Astrocyte (in vitro differentiated cells and primary cell): ENCODE measurements around the gene NBDY. TPM values are rescaled to one million over a fixed set of nuclear protein-coding genes. Genes with fewer than 3 reads are reported as not detected.

Experiments used
- DNase-seq: peaks from one replicate; pipeline ENCODE4 v3.0.0-alpha.2; 2010; ENCODE audit warnings: low read depth
- FAIRE-seq: peaks from 2 replicates; lab custom pipeline; 2011; peaks lifted over from hg19 to GRCh38; lab: Jason Lieb, UNC
- H2AFZ ChIP-seq: 2 replicates; pipeline ENCODE4 v1.6.0; 2012; ENCODE audit warnings: low read depth, low read length, inconsistent platforms
- H3K27ac ChIP-seq: 2 replicates; pipeline ENCODE4 v1.5.1; 2011; ENCODE audit warnings: low read depth, low read length, inconsistent platforms
- H3K27me3 ChIP-seq: 2 replicates; pipeline ENCODE4 v1.6.0; 2011; ENCODE audit warnings: low read length, inconsistent platforms; ENCODE audit not compliant: insufficient read depth
- H3K36me3 ChIP-seq: 2 replicates; pipeline ENCODE4 v1.5.1; 2011; ENCODE audit warnings: low read length, inconsistent platforms; ENCODE audit not compliant: insufficient read depth
- H3K4me1 ChIP-seq: 2 replicates; pipeline ENCODE4 v1.5.1; 2011; ENCODE audit warnings: low read length, inconsistent platforms; ENCODE audit not compliant: insufficient read depth
- H3K4me2 ChIP-seq: 2 replicates; pipeline ENCODE4 v1.6.0; 2012; ENCODE audit warnings: low read length, inconsistent platforms
- H3K4me3 ChIP-seq: 2 replicates; pipeline ENCODE4 v1.5.1; 2011; ENCODE audit warnings: low read depth, mild to moderate bottlenecking, low read length, inconsistent platforms; ENCODE audit not compliant: insufficient read depth
- H3K79me2 ChIP-seq: 2 replicates; pipeline ENCODE4 v1.6.0; 2012; ENCODE audit warnings: mild to moderate bottlenecking, low read length, inconsistent platforms; ENCODE audit not compliant: insufficient read depth
- H3K9ac ChIP-seq: 2 replicates; pipeline ENCODE4 v1.6.0; 2012; ENCODE audit warnings: mild to moderate bottlenecking, low read length, inconsistent platforms
- H3K9me3 ChIP-seq: 2 replicates; pipeline ENCODE4 v1.5.1; 2012; ENCODE audit warnings: low read depth, mild to moderate bottlenecking, low read length, inconsistent platforms; ENCODE audit not compliant: insufficient read depth
- H4K20me1 ChIP-seq: 2 replicates; pipeline ENCODE4 v1.6.0; 2012; ENCODE audit warnings: low read length, inconsistent platforms; ENCODE audit not compliant: insufficient read depth
- H3K27ac Mint-ChIP-seq: one replicate; pipeline ENCODE4 v1.8.0; 2021; ENCODE audit warnings: mild to moderate bottlenecking, mixed read lengths; ENCODE audit not compliant: unreplicated experiment
- H3K27me3 Mint-ChIP-seq: one replicate; pipeline ENCODE4 v1.8.0; 2021; ENCODE audit warnings: low read depth, mixed read lengths; ENCODE audit not compliant: unreplicated experiment
- H3K36me3 Mint-ChIP-seq: one replicate; pipeline ENCODE4 v1.8.0; 2021; ENCODE audit warnings: low read depth, mixed read lengths; ENCODE audit not compliant: unreplicated experiment
- H3K4me1 Mint-ChIP-seq: one replicate; pipeline ENCODE4 v1.8.0; 2021; ENCODE audit warnings: low read depth, mixed read lengths; ENCODE audit not compliant: unreplicated experiment
- H3K4me3 Mint-ChIP-seq: one replicate; pipeline ENCODE4 v1.8.0; 2021; ENCODE audit warnings: mild to moderate bottlenecking, moderate library complexity, mixed read lengths; ENCODE audit not compliant: unreplicated experiment
- H3K9me3 Mint-ChIP-seq: one replicate; pipeline ENCODE4 v1.8.0; 2021; ENCODE audit warnings: mild to moderate bottlenecking, mixed read lengths; ENCODE audit not compliant: unreplicated experiment
- CTCF ChIP-seq: IDR thresholded peaks from 2 replicates; pipeline ENCODE4 v1.5.1; 2011; ENCODE audit warnings: low read depth, mild to moderate bottlenecking, inconsistent platforms, low read length, moderate library complexity; ENCODE audit not compliant: insufficient read depth
- EZH2 ChIP-seq: IDR thresholded peaks from 2 replicates; pipeline ENCODE4 v1.6.1; 2012; ENCODE audit warnings: mild to moderate bottlenecking, low read length, inconsistent platforms; ENCODE audit not compliant: insufficient read depth
- total RNA-seq: library from RNA; stranded (reverse); gene quantifications from 2 replicates; pipeline ENCODE4 v1.2.1, GENCODE V29; 2021

The NBDY gene
- total RNA-seq, 1 donor from 2014 or later: 86.9 TPM

DNA sequence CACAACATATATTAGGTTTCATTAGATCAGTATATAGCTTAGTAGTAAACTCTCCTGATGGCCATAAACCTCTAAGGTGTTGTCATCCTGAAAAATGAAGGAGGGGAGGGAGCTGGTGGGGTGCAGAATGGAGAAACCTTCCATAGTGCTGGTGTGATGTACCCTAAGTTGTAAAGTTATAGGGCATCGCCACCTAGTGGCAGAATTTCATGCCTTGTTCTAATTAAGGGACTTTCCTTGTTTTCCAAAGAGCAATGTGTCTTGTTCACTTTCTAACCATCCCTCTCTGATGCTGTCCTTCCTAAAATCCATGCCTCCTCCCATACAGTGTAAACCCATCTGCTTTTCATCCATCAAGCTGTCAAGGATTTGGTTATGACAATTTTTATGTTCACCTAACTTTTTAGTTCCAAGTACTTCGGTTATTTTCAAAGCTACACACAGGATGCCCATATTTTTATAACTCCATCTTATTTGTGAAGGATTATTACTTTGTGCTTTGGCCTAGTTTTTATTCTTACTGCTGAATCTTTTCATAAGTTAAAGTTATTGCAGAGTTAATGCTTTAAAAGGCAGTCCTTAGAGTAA lies 4.5 kb downstream of the NBDY start:
- no peak for TF ChIP-seq EZH2
- TF ChIP-seq CTCF: peak; percentile 43
- H3K4me1 Mint-ChIP-seq: peaks cover 6% of the 10 kb centered on the region

GRCh38 chrX:56736219-56736618 lies 7.2 kb downstream of the NBDY start:
- Histone ChIP-seq H3K4me1 (no peaks in the 10 kb centered on the region), H3K9me3 (no peaks in the 10 kb centered on the region), H3K4me2 (no peak overlapping the region), H3K9ac (no peak overlapping the region), H3K27ac (no peak overlapping the region), H3K36me3 (no peaks in the 10 kb centered on the region), H2AFZ (no peak overlapping the region), H4K20me1 (peaks cover 19% of the 10 kb centered on the region), H3K4me3 (no peak overlapping the region), H3K27me3 (no peaks in the 10 kb centered on the region), H3K79me2 (peaks cover 51% of the 10 kb centered on the region)
- DNase-seq (no peak), FAIRE-seq (no peak)
- H3K36me3 Mint-ChIP-seq: peaks cover 10% of the 10 kb centered on the region
- TF ChIP-seq CTCF (no peak), EZH2 (no peak)
- H3K4me3 Mint-ChIP-seq: no peak overlapping the region
- H3K27ac Mint-ChIP-seq: no peak overlapping the region
- H3K4me1 Mint-ChIP-seq: peaks cover 9% of the 10 kb centered on the region
- H3K9me3 Mint-ChIP-seq: no peaks in the 10 kb centered on the region
- no peaks in the 10 kb centered on the region for H3K27me3 Mint-ChIP-seq

More for the DNA sequence above, 4.5 kb downstream of the NBDY start:
- no peak overlapping the region for H3K9ac ChIP-seq
- Mint-ChIP-seq H3K9me3 (no peaks in the 10 kb centered on the region), H3K27me3 (no peaks in the 10 kb centered on the region), H3K36me3 (peaks cover 6% of the 10 kb centered on the region), H3K27ac (no peak overlapping the region), H3K4me3 (no peak overlapping the region)
- H3K27me3 ChIP-seq: no peaks in the 10 kb centered on the region
- H3K4me3 ChIP-seq: no peak overlapping the region
- no peaks in the 10 kb centered on the region for H3K36me3 ChIP-seq
- peaks cover 55% of the 10 kb centered on the region for H3K79me2 ChIP-seq
- H4K20me1 ChIP-seq: peaks cover 22% of the 10 kb centered on the region
- no peaks in the 10 kb centered on the region for H3K4me1 ChIP-seq
- peak; percentile 100 for FAIRE-seq
- H3K9me3 ChIP-seq: no peaks in the 10 kb centered on the region
- no peak overlapping the region for H3K27ac ChIP-seq
- H2AFZ ChIP-seq: no peak overlapping the region
- no peak for DNase-seq
- H3K4me2 ChIP-seq: no peak overlapping the region

DNA sequence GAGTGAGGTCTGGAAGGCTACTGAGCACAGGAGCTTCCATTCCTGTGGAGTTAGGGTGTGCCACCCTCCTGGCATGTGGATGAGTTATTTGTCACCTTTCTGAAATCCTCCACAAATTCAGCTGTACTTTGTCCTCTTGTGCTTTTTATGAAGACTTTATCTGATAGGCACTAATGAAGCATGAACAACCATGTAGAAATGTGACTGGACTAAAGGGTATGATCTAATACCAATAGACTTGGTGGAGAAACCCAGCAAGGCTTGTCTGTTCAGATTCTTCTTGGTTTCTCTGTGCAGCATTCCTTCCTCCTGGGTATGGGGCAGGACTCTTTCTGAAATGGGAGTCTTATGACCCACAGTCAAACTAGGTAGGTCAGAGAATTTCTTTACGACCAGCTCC lies 9.6 kb downstream of the NBDY start:
- no peaks in the 10 kb centered on the region for H3K9me3 Mint-ChIP-seq

More for the DNA sequence above, 9.6 kb downstream of the NBDY start:
- no peaks in the 10 kb centered on the region for H3K4me1 ChIP-seq
- H3K9ac ChIP-seq: no peak overlapping the region
- H3K27ac ChIP-seq: no peak overlapping the region
- Mint-ChIP-seq H3K27ac (peak overlapping the region; percentile 96), H3K27me3 (no peaks in the 10 kb centered on the region), H3K4me1 (peaks cover 7% of the 10 kb centered on the region), H3K4me3 (no peak overlapping the region), H3K36me3 (peaks cover 14% of the 10 kb centered on the region)
- H2AFZ ChIP-seq: no peak overlapping the region
- H3K36me3 ChIP-seq: no peaks in the 10 kb centered on the region
- DNase-seq: peak; percentile 9
- no peak overlapping the region for H3K4me3 ChIP-seq
- no peaks in the 10 kb centered on the region for H3K27me3 ChIP-seq
- H3K9me3 ChIP-seq: no peaks in the 10 kb centered on the region
- no peak overlapping the region for H3K4me2 ChIP-seq
- H4K20me1 ChIP-seq: peaks cover 15% of the 10 kb centered on the region
- peak; percentile 9 for FAIRE-seq
- peaks cover 53% of the 10 kb centered on the region for H3K79me2 ChIP-seq
- no peak for TF ChIP-seq EZH2
- no peak for TF ChIP-seq CTCF
